Gastroesophageal sphincter (tissue), 4 donors: ENCODE results near the gene PLG. TPM values are rescaled to one million over a fixed set of nuclear protein-coding genes. Genes with fewer than 3 reads are reported as not detected.
"Not testable (repeated sequence)": the region's sequence is repeated elsewhere in the genome, so short reads cannot be mapped to it uniquely, and the experiment has no call there.

Experiments used
- ATAC-seq: fragments of 150-250 bp; one replicate; pipeline ENCODE4 v1.9.1; 2016; ENCODE audit warnings: mild to moderate bottlenecking, moderate library complexity
- H3K27ac ChIP-seq, 4 donors: fragments of 200-600 bp; sonication (generic) in 3 of 4; 1 replicate in 3 of 4; 2 replicates in 1 of 4; pipeline ENCODE4 v1.5.1; 2016 to 2019
- H3K27me3 ChIP-seq: fragments of 200-600 bp; sonication (generic); one replicate; pipeline ENCODE4 v1.5.1; 2019
- H3K36me3 ChIP-seq, 2 donors: fragments of 200-600 bp; sonication (generic); one replicate each; pipeline ENCODE4 v1.5.1; 2019; ENCODE audit warnings: control low read depth in 1 of 2
- H3K4me1 ChIP-seq, 3 donors: fragments of 200-600 bp; sonication (generic); 1 replicate in 2 of 3; 2 replicates in 1 of 3; pipeline ENCODE4 v1.5.1; 2016 to 2019; ENCODE audit warnings: control low read depth in 2 of 3
- H3K4me3 ChIP-seq, 2 donors: fragments of 200-600 bp; sonication (generic); one replicate each; pipeline ENCODE4 v1.5.1; 2019; ENCODE audit warnings: mild to moderate bottlenecking in 1 of 2, moderate library complexity in 1 of 2
- H3K9me3 ChIP-seq, 3 donors: fragments of 200-600 bp; sonication (generic); one replicate each; pipeline ENCODE4 v1.5.1; 2017 to 2019; ENCODE audit warnings: control low read depth in 2 of 3
- EP300 ChIP-seq: sonication (generic); formaldehyde crosslinking; IDR thresholded peaks from one replicate; pipeline ENCODE4 v1.6.1; 2017; ENCODE audit warnings: antibody characterized with exemption, mild to moderate bottlenecking
- POLR2A ChIP-seq, 2 donors: fragments of 450-650 bp; IDR thresholded peaks; one replicate each; pipeline ENCODE4 v1.6.1; 2017; ENCODE audit warnings: antibody characterized with exemption in 2 of 2, mild to moderate bottlenecking in 2 of 2, moderate library complexity in 1 of 2
- POLR2AphosphoS5 ChIP-seq: sonication (generic); formaldehyde crosslinking; IDR thresholded peaks from one replicate; pipeline ENCODE4 v1.6.1; 2017; ENCODE audit warnings: antibody characterized with exemption
- WGBS, 2 donors: methylation state at CpG; one replicate each; pipeline ENCODE4 v1.1.5; 2018; ENCODE audit warnings: low coverage in 1 of 2; 5-methylcytosine and 5-hydroxymethylcytosine counted together
- total RNA-seq, 4 donors: library from RNA; depleted of rRNA; stranded (reverse); fragments of >200 nt; gene quantifications; one replicate each; pipeline ENCODE4 v1.1.0, GENCODE V29; 2016
- TF ChIP-seq, protein P1 (sequence below), 4 experiments: fragments of 200-600 bp in 2 of 4; fragments of 450-650 bp in 2 of 4; sonication (generic) in 1 of 4; IDR thresholded peaks; one replicate each; pipeline ENCODE4 v1.5.1; 2017 to 2019; ENCODE audit warnings: antibody characterized with exemption in 4 of 4, mild to moderate bottlenecking in 2 of 4, moderate library complexity in 2 of 4

PLG gene
- total RNA-seq, 4 donors from 2014 or later = not detected

DNA sequence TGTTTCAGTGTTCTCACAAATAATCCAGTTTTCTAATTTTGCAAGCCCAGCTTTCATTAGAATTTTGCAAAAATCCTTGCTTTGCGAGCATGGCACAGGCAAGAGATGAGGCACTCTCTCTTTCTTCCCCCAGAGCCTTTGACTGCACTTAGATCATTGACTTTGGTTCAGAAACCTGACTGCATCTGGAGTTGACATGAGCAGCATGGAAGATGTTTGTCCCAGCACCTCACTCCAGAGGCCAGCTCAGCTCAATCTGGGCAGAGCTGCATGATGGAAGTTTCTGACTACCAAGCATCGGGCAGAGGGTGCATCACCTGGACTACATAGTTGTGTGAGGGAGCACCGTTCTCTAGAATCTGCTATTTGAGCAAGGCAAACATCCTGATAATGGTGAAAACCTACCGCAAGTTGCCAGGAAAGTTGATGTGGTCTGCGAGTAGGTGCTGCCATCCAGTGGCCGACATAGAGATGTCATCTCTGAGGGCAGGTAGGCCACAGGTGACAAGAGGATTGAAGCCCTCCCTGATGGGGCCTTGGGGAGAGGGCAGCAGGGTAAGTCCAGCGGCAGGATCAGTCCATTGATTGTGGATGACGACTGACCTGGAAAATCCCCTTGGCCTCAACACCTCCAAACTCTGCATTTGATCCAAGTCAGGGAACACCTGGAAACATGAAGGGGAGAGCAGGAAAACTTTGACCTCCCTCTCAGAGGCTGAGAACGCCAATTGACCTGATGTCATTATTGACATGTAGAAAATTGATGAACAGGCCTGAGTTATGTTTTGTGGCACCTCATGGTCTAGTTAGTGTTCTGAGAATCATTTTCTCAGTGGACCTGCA, 34.2 kb upstream of the PLG start:
- TF ChIP-seq EP300 (no peak), POLR2AphosphoS5 (no peak), POLR2A (IDR thresholded peaks at IDR 0.05) (no peak)
- TF ChIP-seq, protein P1, sequence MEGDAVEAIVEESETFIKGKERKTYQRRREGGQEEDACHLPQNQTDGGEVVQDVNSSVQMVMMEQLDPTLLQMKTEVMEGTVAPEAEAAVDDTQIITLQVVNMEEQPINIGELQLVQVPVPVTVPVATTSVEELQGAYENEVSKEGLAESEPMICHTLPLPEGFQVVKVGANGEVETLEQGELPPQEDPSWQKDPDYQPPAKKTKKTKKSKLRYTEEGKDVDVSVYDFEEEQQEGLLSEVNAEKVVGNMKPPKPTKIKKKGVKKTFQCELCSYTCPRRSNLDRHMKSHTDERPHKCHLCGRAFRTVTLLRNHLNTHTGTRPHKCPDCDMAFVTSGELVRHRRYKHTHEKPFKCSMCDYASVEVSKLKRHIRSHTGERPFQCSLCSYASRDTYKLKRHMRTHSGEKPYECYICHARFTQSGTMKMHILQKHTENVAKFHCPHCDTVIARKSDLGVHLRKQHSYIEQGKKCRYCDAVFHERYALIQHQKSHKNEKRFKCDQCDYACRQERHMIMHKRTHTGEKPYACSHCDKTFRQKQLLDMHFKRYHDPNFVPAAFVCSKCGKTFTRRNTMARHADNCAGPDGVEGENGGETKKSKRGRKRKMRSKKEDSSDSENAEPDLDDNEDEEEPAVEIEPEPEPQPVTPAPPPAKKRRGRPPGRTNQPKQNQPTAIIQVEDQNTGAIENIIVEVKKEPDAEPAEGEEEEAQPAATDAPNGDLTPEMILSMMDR (IDR thresholded peaks at IDR 0.05) = no peak
- Histone ChIP-seq H3K4me1 (no peaks in the 10 kb centered on the region), H3K9me3 (peaks cover 0 to 13% (median 0%) of the 10 kb centered on the region in 3 donors), H3K27me3 (peaks cover 5% of the 10 kb centered on the region), H3K27ac (no peak overlapping the region), H3K36me3 (no peaks in the 10 kb centered on the region), H3K4me3 (no peak overlapping the region)
- 19 to 46% methylated on average over 2 to 4 of the region's 9 CpGs for WGBS, 2 donors
- no peak for ATAC-seq

DNA sequence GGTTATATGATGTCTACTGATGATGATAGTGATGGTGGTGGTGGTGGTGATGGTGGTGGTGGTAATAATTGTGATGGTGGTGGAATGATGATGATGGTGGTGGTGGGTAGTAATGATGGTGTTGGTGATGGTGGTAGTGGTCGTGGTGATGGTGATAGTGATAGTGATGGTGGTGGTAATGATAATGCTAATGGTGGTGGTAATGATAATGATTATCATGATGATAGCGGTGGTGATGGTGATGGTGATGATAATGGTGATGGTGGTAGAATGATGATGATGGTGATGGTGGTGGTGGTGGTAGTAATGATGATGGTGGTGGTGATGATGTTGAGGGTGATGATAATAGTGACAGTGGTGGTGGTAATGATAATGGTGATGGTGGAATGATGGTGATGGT, 33.5 kb upstream of the PLG start:
- H3K36me3 ChIP-seq = no peaks in the 10 kb centered on the region
- no peak for TF ChIP-seq POLR2A (IDR thresholded peaks at IDR 0.05)
- TF ChIP-seq, protein P1 (IDR thresholded peaks at IDR 0.05) = no peak
- TF ChIP-seq POLR2AphosphoS5 = no peak
- TF ChIP-seq EP300 = no peak
- 70 to 85% methylated on average over 2 of the region's 2 CpGs for WGBS, 2 donors
- no peak overlapping the region for H3K4me3 ChIP-seq
- peaks cover 0 to 20% (median 0%) of the 10 kb centered on the region in 3 donors for H3K9me3 ChIP-seq
- no peak for ATAC-seq
- no peaks in the 10 kb centered on the region for H3K4me1 ChIP-seq
- no peak overlapping the region for H3K27ac ChIP-seq
- H3K27me3 ChIP-seq = peaks cover 5% of the 10 kb centered on the region

DNA sequence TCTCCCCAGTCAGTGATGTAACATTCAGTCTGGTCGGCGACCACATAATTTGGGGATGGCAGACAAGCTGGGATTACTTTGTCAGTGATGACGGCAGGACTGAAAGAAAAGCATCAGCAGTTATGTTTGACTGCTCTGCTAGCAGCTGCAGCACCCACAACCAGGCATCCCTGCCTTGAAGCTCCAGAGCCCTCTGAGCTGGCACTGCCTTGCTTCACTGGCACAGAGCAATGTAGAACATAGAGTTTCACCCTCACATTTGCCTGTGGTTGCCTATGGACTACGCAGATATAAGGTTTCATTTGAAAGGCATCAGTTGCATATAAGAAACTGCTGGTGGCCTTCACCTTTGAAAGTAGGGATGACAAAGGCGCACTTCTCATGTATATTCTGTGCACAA, 25.6 kb upstream of the PLG start:
- not testable (repeated sequence) for H3K36me3 ChIP-seq, ATAC-seq, H3K4me1 ChIP-seq, H3K27me3 ChIP-seq, H3K27ac ChIP-seq, H3K4me3 ChIP-seq
- WGBS, 2 donors = 85 to 93% methylated on average over 4 of the region's 5 CpGs
- peaks cover 0 to 27% (median 0%) of the 10 kb centered on the region in 3 donors for H3K9me3 ChIP-seq

DNA sequence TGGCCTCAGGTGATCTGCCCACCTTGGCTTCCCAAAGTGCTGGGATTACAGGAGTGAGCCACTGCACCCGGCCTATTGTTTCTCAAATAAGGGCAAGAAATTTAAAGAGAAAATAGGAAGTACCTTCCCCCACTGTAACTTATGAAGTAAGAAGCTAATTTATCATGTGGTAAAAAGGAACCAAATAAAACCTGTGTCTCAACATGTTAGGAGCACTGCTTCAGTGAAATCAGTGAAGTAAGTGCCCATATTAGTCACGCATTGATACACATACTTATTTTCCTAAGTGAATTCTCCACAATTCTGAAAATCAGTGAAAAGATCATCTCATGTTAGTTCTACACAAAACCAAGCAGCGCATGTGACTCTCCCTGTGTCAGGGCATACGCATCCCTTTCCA, 23.8 kb upstream of the PLG start:
- WGBS, 2 donors = 77 to 82% methylated on average over 4 of the region's 4 CpGs
- Histone ChIP-seq H3K9me3 (peaks cover 0 to 10% (median 0%) of the 10 kb centered on the region in 3 donors), H3K4me3 (no peak overlapping the region), H3K27me3 (peaks cover 9% of the 10 kb centered on the region), H3K27ac (no peak overlapping the region), H3K4me1 (no peaks in the 10 kb centered on the region), H3K36me3 (no peaks in the 10 kb centered on the region)
- ATAC-seq = no peak
- TF ChIP-seq, protein P1 (IDR thresholded peaks at IDR 0.05) = no peak
- no peak for TF ChIP-seq POLR2AphosphoS5
- no peak for TF ChIP-seq EP300
- no peak for TF ChIP-seq POLR2A (IDR thresholded peaks at IDR 0.05)

DNA sequence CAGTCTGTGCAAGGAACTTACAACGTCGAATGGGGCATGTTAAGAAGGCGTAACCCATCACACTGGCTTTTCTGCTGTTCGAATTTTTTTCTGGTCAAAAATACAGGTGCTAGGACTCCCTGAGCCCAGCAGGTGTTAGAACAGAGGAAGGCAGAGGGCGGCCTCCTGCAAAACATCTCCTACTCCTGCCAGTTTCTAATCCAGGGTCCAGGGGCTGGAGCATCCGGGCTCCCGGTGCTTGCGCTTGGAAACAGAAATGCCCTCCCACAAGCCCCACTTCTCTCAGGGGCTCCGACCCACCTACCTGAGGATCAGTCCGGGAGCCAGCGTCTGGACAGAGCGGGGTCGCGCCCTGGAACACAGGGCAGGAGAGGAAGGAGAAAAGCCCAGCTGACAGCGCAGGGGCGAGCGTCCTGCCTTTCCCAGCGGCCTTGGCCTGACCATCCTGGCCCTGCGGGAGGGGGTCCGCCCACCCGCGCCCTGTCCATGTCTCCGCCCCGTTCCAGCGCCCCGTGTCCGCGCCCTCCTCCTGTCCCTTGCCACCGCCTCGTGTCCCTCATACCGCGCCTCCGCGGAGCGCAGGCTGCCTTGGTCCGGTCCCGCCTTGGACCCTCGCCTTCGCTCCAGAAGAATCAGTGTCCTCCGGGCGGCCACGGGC, 23.2 kb upstream of the PLG start:
- TF ChIP-seq, protein P1 (IDR thresholded peaks at IDR 0.05) = no peak
- TF ChIP-seq EP300 (no peak), POLR2A (IDR thresholded peaks at IDR 0.05) (no peak), POLR2AphosphoS5 (no peak)
- Histone ChIP-seq H3K4me3 (no peak overlapping the region), H3K36me3 (no peaks in the 10 kb centered on the region), H3K27ac (no peak overlapping the region), H3K9me3 (peaks cover 0 to 5% (median 0%) of the 10 kb centered on the region in 3 donors), H3K27me3 (peaks cover 9% of the 10 kb centered on the region), H3K4me1 (no peaks in the 10 kb centered on the region)
- no peak for ATAC-seq
- 17 to 46% methylated on average over 11 to 17 of the region's 42 CpGs for WGBS, 2 donors
